ENCODE data around the gene ZAP70.

Gene ZAP70

GRCh38 chr2:97698530-97698929 is 14.8 kb upstream of the ZAP70 start:
- no peaks in the 10 kb centered on the region for H3K9me3 ChIP-seq (ENCODE audit: control insufficient read depth, insufficient read depth, low read length)
- H3K9ac ChIP-seq (ENCODE audit: low read depth, low read length): no peak overlapping the region
- H3K27me3 ChIP-seq (ENCODE audit: control insufficient read depth, insufficient read depth, low read length): 0 out of 2 replicates have a peak, but pooled peaks cover 4% of the 10 kb centered on the region
- no peak overlapping the region for H3K27ac ChIP-seq (ENCODE audit: low read depth, low read length)
- H3K36me3 ChIP-seq (ENCODE audit: control insufficient read depth, insufficient read depth, low read length): no peaks in the 10 kb centered on the region
- no peak overlapping the region for H3K4me3 ChIP-seq (ENCODE audit: low read depth, low read length)
- peaks cover 3% of the 10 kb centered on the region; the same call in 1 of the 2 replicates for H3K4me1 ChIP-seq (ENCODE audit: control insufficient read depth, insufficient read depth, low read length)

GRCh38 chr2:97699765-97700444 is 13.5 kb upstream of the ZAP70 start:
- Histone ChIP-seq H3K27ac (ENCODE audit: low read depth, low read length) (no peak overlapping the region), H3K36me3 (ENCODE audit: control insufficient read depth, insufficient read depth, low read length) (no peaks in the 10 kb centered on the region), H3K4me1 (ENCODE audit: control insufficient read depth, insufficient read depth, low read length) (peaks cover 3% of the 10 kb centered on the region; the same call in 1 of the 2 replicates), H3K4me3 (ENCODE audit: low read depth, low read length) (no peak overlapping the region), H3K27me3 (ENCODE audit: control insufficient read depth, insufficient read depth, low read length) (0 out of 2 replicates have a peak, but pooled peaks cover 4% of the 10 kb centered on the region), H3K9ac (ENCODE audit: low read depth, low read length) (no peak overlapping the region), H3K9me3 (ENCODE audit: control insufficient read depth, insufficient read depth, low read length) (no peaks in the 10 kb centered on the region)

GRCh38 chr2:97701186-97701585 is 12.2 kb upstream of the ZAP70 start:
- no peaks in the 10 kb centered on the region for H3K9me3 ChIP-seq (ENCODE audit: control insufficient read depth, insufficient read depth, low read length)
- H3K27me3 ChIP-seq (ENCODE audit: control insufficient read depth, insufficient read depth, low read length): 0 out of 2 replicates have a peak, but pooled peaks cover 4% of the 10 kb centered on the region
- H3K4me1 ChIP-seq (ENCODE audit: control insufficient read depth, insufficient read depth, low read length): peaks cover 3% of the 10 kb centered on the region; the same call in 1 of the 2 replicates
- no peak overlapping the region for H3K27ac ChIP-seq (ENCODE audit: low read depth, low read length)
- H3K4me3 ChIP-seq (ENCODE audit: low read depth, low read length): no peak overlapping the region
- no peaks in the 10 kb centered on the region for H3K36me3 ChIP-seq (ENCODE audit: control insufficient read depth, insufficient read depth, low read length)
- H3K9ac ChIP-seq (ENCODE audit: low read depth, low read length): no peak overlapping the region

GRCh38 chr2:97701851-97702465 is 11.4 kb upstream of the ZAP70 start:
- Histone ChIP-seq H3K36me3 (ENCODE audit: control insufficient read depth, insufficient read depth, low read length) (no peaks in the 10 kb centered on the region), H3K4me3 (ENCODE audit: low read depth, low read length) (no peak overlapping the region), H3K4me1 (ENCODE audit: control insufficient read depth, insufficient read depth, low read length) (peaks cover 3% of the 10 kb centered on the region; the same call in 1 of the 2 replicates), H3K27me3 (ENCODE audit: control insufficient read depth, insufficient read depth, low read length) (0 out of 2 replicates have a peak, but pooled peaks cover 4% of the 10 kb centered on the region), H3K27ac (ENCODE audit: low read depth, low read length) (no peak overlapping the region), H3K9me3 (ENCODE audit: control insufficient read depth, insufficient read depth, low read length) (no peaks in the 10 kb centered on the region), H3K9ac (ENCODE audit: low read depth, low read length) (no peak overlapping the region)

GRCh38 chr2:97702731-97703470 is 10.5 kb upstream of the ZAP70 start:
- Histone ChIP-seq H3K4me3 (ENCODE audit: low read depth, low read length) (no peak overlapping the region), H3K36me3 (ENCODE audit: control insufficient read depth, insufficient read depth, low read length) (no peaks in the 10 kb centered on the region), H3K9ac (ENCODE audit: low read depth, low read length) (no peak overlapping the region), H3K27ac (ENCODE audit: low read depth, low read length) (no peak overlapping the region), H3K4me1 (ENCODE audit: control insufficient read depth, insufficient read depth, low read length) (peaks cover 3% of the 10 kb centered on the region; the same call in 1 of the 2 replicates), H3K27me3 (ENCODE audit: control insufficient read depth, insufficient read depth, low read length) (0 out of 2 replicates have a peak, but pooled peaks cover 4% of the 10 kb centered on the region), H3K9me3 (ENCODE audit: control insufficient read depth, insufficient read depth, low read length) (no peaks in the 10 kb centered on the region)

GRCh38 chr2:97703741-97704140 is 9.6 kb upstream of the ZAP70 start:
- Histone ChIP-seq H3K4me1 (ENCODE audit: control insufficient read depth, insufficient read depth, low read length) (peaks cover 3% of the 10 kb centered on the region; the same call in 1 of the 2 replicates), H3K9me3 (ENCODE audit: control insufficient read depth, insufficient read depth, low read length) (no peaks in the 10 kb centered on the region), H3K27ac (ENCODE audit: low read depth, low read length) (no peak overlapping the region), H3K27me3 (ENCODE audit: control insufficient read depth, insufficient read depth, low read length) (0 out of 2 replicates have a peak, but pooled peaks cover 4% of the 10 kb centered on the region), H3K36me3 (ENCODE audit: control insufficient read depth, insufficient read depth, low read length) (no peaks in the 10 kb centered on the region), H3K9ac (ENCODE audit: low read depth, low read length) (no peak overlapping the region), H3K4me3 (ENCODE audit: low read depth, low read length) (no peak overlapping the region)

GRCh38 chr2:97704989-97705388 is 8.4 kb upstream of the ZAP70 start:
- peaks cover 3% of the 10 kb centered on the region; the same call in 1 of the 2 replicates for H3K4me1 ChIP-seq (ENCODE audit: control insufficient read depth, insufficient read depth, low read length)

GRCh38 chr2:97706112-97706511 is 7.3 kb upstream of the ZAP70 start:
- no peaks in the 10 kb centered on the region for H3K27me3 ChIP-seq (ENCODE audit: control insufficient read depth, insufficient read depth, low read length)
- H3K36me3 ChIP-seq (ENCODE audit: control insufficient read depth, insufficient read depth, low read length): no peaks in the 10 kb centered on the region
- H3K4me3 ChIP-seq (ENCODE audit: low read depth, low read length): no peak overlapping the region
- no peak overlapping the region for H3K9ac ChIP-seq (ENCODE audit: low read depth, low read length)
- H3K27ac ChIP-seq (ENCODE audit: low read depth, low read length): no peak overlapping the region
- H3K4me1 ChIP-seq (ENCODE audit: control insufficient read depth, insufficient read depth, low read length): no peaks in the 10 kb centered on the region
- no peaks in the 10 kb centered on the region for H3K9me3 ChIP-seq (ENCODE audit: control insufficient read depth, insufficient read depth, low read length)

More at GRCh38 chr2:97704989-97705388, 8.4 kb upstream of the ZAP70 start:
- H3K4me3 ChIP-seq (ENCODE audit: low read depth, low read length): no peak overlapping the region
- H3K9me3 ChIP-seq (ENCODE audit: control insufficient read depth, insufficient read depth, low read length): no peaks in the 10 kb centered on the region
- H3K27ac ChIP-seq (ENCODE audit: low read depth, low read length): no peak overlapping the region
- H3K36me3 ChIP-seq (ENCODE audit: control insufficient read depth, insufficient read depth, low read length): no peaks in the 10 kb centered on the region
- H3K9ac ChIP-seq (ENCODE audit: low read depth, low read length): no peak overlapping the region
- H3K27me3 ChIP-seq (ENCODE audit: control insufficient read depth, insufficient read depth, low read length): no peaks in the 10 kb centered on the region

- no peak overlapping the region for H3K4me3 ChIP-seq (ENCODE audit: low read depth, low read length)
- H3K36me3 ChIP-seq (ENCODE audit: control insufficient read depth, insufficient read depth, low read length): no peaks in the 10 kb centered on the region
- H3K9ac ChIP-seq (ENCODE audit: low read depth, low read length): no peak overlapping the region
- H3K27me3 ChIP-seq (ENCODE audit: control insufficient read depth, insufficient read depth, low read length): no peaks in the 10 kb centered on the region
- no peak overlapping the region for H3K27ac ChIP-seq (ENCODE audit: low read depth, low read length)
- H3K4me1 ChIP-seq (ENCODE audit: control insufficient read depth, insufficient read depth, low read length): no peaks in the 10 kb centered on the region
- H3K9me3 ChIP-seq (ENCODE audit: control insufficient read depth, insufficient read depth, low read length): no peaks in the 10 kb centered on the region
Observed at GRCh38 chr2:97706708-97707345, 6.5 kb upstream of the ZAP70 start.

- Histone ChIP-seq H3K9ac (ENCODE audit: low read depth, low read length) (no peak overlapping the region), H3K27ac (ENCODE audit: low read depth, low read length) (no peak overlapping the region), H3K27me3 (ENCODE audit: control insufficient read depth, insufficient read depth, low read length) (no peaks in the 10 kb centered on the region), H3K9me3 (ENCODE audit: control insufficient read depth, insufficient read depth, low read length) (no peaks in the 10 kb centered on the region), H3K4me3 (ENCODE audit: low read depth, low read length) (no peak overlapping the region), H3K4me1 (ENCODE audit: control insufficient read depth, insufficient read depth, low read length) (no peaks in the 10 kb centered on the region), H3K36me3 (ENCODE audit: control insufficient read depth, insufficient read depth, low read length) (no peaks in the 10 kb centered on the region)
Observed at GRCh38 chr2:97707362-97708047, 5.9 kb upstream of the ZAP70 start.
